Hematopoietic multipotent progenitor cell treated with erythropoietin and hydrocortisone succinate and interleukin-3 and kit ligand, for 4 days (in vitro differentiated cells): Measurements from ENCODE around the gene ARID3B.
"Not testable (repeated sequence)": the region's sequence is repeated elsewhere in the genome, so short reads cannot be mapped to it uniquely, and the experiment has no call there.

ENCODE experiments used
- DNase-seq: peaks from one replicate; pipeline ENCODE4 v3.0.0-alpha.2; 2015

Gene ARID3B

DNA sequence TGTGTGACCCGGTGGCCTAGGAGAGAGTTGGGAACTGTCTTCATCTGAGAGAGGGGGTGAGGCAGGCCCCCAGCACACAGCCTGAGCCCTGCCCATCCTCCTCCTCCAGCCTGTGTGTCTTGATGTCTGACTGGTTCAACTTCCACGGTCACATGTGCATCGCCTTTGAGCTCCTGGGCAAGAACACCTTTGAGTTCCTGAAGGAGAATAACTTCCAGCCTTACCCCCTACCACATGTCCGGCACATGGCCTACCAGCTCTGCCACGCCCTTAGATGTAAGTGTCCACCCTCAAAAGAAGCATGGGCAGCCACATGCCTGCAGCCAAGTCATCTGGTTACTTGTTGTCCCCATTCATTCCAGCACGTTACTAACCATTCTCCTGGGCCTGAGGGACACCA is 84.7 kb downstream of the ARID3B start:
- no peak for DNase-seq

DNA sequence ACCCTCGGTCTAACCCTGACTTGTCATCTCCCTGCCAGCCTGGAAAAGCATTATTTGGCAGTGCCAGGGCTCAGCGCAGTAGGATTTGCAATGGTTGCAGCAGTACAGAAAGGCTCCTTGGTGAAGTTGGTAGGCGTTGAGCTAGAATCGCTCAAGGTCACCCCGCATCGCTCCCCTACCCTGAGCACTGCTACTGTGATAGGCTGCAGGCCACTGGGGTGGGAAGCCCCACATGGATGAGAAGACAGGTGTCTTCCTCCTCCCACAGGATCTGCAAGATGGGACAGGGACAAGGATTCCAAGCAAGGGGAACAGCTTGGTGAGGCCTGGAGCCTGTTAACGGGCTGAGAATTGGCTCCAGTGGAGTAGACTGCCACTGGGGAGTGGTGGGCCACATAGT is 85.3 kb downstream of the ARID3B start:
- DNase-seq, result no peak

DNA sequence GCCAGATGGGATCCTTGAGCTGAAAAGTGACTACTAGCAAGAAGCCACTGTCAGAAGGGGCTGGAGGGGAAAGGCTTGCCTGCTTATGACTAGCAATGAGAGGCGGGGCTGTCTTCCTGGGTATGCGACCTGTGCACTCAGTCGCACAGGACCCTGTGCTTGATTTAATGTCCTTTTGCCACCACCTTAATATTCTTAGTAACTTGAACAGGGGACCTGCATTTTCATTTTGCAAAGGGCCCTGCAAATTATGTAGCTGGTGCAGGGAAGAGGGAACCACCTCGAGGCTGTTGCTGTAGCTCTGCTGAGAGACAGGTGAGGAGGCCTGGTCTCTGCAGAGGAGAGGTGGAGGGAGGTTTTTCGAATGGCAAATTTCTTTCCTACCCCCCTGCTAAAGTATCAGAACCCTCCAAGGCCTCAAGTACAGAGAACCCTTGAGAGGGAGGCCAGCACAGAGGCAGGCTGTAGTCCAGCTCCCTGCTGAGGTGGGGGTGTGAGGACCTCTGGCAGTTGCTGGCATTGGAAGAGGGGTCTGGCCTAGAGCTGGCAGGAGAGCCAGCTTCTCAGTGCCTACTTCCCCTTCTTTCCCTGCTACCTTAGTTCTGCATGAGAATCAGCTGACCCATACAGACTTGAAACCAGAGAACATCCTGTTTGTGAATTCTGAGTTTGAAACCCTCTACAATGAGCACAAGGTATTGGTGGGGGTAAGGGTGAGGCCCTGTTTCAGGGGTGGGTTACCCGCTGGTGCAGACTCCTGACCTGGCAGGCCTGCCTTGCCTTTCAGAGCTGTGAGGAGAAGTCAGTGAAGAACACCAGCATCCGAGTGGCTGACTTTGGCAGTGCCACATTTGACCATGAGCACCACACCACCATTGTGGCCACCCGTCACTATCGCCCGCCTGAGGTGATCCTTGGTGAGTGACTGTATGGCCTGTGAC is 86.0 kb downstream of the ARID3B start:
- peak; percentile 49 for DNase-seq

DNA sequence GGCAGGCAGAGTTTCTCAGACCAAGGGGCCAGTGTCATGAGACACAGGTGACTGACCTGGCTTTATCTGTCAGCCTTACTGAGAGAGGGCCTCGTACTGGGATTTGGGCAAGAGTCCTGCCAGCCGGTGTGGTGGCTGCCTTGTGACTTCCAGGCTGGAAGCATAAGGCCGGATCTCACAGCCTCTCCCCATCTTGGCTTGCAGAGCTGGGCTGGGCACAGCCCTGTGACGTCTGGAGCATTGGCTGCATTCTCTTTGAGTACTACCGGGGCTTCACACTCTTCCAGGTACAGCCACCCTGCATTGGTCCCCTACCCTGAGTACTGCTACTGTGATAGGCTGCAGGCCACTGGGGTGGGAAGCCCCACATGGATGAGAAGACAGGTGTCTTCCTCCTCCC is 86.7 kb downstream of the ARID3B start:
- no peak for DNase-seq

DNA sequence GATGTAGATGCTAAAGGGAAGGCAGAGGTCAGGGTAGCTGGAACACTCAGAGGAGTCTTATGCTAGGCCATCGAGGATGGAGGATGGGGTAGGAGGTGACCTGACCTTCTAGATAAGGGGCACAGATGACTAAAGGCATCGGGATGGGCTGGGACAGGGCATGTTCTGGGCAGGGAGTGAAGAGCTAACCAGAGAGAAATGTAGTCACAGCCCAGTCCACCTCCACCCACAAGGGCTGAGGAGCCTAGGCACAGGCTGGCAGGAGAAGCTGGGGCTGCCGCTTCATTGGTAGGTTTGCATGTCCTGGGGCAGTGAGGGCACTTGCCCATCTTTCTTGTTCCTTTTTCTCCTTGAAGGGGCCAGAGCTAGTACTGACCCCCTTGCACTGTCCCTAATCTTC is 87.2 kb downstream of the ARID3B start:
- no peak for DNase-seq

DNA sequence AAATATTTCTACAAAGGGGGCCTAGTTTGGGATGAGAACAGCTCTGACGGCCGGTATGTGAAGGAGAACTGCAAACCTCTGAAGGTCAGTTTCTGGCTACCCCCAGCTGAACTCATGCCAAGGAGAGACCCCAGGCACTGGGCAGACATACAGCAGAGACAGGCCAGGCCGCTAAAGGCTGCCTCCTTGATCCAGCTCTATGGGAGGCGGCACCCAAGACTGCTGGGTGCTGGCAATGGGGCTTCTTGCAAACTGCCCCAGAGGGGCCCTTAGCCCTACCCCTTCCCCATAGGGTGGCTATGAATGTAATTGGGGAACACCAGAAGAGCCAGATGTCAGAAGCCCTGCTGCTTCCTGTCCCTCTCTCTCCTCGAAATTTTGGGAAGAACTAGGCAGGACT is 87.9 kb downstream of the ARID3B start:
- no peak for DNase-seq

DNA sequence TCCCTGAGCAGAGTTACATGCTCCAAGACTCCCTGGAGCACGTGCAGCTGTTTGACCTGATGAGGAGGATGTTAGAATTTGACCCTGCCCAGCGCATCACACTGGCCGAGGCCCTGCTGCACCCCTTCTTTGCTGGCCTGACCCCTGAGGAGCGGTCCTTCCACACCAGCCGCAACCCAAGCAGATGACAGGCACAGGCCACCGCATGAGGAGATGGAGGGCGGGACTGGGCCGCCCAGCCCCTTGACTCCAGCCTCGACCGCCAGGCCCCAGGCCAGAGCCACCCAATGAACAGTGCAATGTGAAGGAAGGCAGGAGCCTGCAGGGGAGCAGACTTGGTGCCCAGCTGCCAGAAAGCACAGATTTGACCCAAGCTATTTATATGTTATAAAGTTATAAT is 88.7 kb downstream of the ARID3B start:
- not testable (repeated sequence) for DNase-seq

DNA sequence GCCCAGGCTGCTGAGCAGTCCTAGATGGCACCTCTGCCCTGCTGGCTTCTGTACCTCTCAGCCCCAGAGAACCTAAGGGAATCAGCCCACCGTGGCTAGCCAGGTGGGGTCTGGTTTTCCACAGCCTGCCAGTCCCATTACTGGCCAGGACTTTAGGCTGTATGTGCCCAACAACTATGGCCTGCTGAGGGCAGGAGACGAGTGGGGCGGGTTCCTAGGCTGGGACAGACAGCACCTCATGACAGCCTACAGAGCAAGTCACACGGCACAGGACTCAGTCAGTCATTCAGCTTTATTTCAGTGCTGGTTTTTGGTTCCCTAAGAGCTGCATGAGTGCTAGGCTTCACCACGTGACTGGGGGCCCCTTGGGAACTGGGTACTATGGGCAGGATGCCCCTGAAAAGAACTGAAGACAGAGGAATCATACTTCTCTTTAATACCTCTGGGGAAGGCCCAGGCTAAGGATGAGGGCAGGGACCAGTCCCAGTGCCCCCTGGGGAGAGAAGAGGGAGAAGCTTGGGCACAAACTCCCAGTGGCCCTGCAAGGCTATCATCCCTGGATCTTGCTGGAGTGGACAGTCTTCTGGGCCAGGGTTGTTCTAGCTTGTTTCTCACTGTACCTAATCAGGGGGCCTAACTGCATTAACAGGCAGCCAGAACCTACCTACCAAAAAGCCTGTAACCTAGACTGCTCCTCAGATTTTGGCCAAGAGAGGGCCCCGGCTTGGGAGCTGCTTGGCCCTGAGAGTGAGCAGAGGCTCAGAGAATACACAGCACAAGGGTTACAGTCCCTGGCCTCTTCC is 89.5 kb downstream of the ARID3B start:
- DNase-seq, result no peak

DNA sequence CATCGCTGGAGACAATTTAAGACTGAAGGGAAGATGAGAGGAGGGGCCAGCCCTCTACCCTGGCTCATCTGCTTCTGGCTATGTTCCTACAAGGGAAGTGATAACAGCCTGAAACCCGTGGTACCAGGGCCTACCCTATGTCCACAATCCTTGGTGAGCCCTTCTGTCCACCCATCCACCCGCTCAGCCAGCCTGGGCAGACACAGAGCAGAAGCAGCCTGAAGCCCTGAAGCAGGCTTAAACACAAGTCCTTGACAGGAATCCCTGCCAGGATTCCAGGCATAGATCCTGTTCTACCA is 90.0 kb downstream of the ARID3B start:
- no peak for DNase-seq

DNA sequence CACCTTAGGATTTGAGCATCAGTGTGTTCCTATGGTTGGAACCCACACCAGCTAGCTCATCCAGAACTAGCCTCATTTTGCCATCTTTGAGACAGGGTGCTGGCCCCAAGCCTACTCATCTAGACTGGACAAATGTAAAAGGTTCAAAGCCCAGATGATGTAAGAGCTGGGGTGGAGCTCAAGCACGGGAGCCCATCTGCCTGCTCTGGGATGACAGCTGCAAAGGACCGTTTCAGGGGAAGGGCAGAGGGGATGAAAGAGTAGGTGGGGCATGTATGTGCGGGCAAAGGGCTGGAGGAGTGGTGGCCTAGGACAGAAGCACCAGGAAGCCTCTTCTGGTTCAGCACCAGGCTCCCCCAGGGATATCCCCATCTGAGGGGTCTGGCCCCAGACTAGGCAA is 90.4 kb downstream of the ARID3B start:
- no peak for DNase-seq

DNA sequence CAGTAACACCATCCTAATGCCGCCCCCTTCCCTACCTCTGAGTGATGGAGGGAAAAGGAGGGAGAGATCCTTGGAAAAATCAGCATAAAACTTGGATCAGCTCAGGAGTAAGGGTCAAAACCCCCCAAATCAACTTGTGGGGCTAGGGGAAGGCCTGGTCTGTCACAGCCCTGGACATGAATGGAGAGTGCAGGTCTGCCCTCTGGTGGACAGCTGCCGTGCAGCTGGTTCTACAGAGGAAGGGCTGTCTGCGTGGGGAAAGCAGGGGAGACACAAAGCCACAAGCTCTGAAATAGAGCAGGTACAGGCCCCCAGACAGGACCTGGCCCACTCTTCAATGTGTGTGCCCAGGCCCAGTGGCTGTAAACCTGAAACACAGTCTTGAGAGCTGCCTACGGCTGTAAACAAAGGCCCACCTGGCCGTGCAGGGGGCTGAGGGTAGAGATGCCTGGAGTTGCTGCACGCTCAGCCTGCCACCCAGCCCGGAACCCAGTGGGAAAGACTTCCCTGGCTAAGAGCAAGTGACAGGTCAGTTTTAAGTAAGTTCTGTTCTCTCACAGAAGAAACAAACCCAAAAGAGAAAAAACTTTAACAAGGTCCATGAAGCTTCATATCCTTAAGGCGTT is 91.0 kb downstream of the ARID3B start:
- DNase-seq, result peak; percentile 80

DNA sequence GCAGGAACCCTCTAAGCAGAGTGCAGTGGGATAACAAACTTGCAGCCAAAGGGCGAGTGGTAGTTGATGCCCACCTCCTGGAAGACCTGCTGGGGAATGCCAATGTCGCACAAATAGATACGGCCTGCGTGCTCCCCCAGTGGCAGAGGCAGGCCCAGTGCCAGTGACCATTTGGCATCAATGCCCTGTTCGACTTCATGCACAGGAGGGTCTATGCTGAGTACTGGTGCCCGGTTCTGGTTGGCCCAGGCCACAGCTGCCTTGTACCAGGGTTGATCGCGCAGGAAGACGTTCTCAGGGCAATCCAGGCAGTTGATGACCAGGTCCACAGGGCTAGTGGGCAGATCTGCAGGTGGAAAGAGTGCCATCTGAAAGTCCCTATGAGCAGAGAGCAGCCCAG is 91.6 kb downstream of the ARID3B start:
- DNase-seq, result no peak

DNA sequence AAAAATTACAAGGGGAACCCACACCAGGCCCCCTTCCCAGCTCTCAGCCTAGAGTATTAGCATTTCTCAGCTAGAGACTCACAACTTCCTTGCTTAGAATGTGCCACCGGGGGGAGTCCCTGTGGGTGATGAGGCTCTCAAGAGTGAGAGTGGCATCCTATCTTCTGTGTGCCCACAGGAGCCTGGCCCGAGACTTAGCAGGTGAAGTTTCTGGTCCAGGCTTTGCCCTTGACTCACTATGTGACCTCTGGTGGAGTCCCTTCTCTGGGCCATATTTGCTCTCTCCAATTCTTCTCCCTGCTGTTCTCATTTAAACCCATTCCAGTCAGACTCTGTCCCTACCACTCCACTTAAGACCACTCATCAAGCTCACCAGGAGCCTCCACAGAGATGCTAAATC is 92.8 kb downstream of the ARID3B start:
- no peak for DNase-seq

DNA sequence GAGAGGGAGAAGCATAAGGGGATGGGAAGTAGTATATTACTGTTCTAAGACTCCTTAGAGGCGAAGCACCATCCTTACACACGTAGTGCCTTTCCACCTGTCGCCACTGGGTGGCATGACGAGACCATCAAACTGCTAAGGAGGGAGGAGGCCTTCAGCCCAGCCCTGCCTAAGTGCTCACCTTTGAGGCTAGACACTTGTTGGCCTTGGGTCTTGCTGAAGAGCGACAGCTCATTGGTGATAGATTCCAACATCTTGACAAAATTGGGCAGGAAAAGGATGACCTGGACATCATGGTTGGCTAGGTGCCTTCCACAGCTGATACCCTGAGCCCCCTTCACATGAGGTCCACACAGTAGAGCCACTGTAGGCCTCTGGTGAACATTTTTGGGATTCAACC is 94.2 kb downstream of the ARID3B start:
- peak; percentile 88 for DNase-seq

DNA sequence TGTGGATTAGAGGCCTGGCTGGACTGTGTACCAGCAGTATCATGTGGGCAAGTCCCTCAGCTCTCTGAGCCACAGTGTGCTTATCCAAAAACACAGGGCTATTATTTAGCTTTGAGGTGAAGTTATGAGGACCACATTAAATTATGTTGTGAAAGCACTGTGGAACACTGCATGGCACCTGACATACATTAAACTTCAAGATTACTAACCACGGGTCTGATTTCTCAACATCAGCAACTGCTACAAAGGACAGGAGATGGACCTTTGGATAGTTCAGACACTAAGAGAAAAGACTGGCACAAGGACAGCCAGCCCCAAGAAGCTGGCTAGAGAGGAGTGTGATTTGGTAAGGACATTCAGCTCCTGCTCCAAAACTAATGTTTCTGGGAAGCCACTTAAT is 96.0 kb downstream of the ARID3B start:
- peak; percentile 39 for DNase-seq

DNA sequence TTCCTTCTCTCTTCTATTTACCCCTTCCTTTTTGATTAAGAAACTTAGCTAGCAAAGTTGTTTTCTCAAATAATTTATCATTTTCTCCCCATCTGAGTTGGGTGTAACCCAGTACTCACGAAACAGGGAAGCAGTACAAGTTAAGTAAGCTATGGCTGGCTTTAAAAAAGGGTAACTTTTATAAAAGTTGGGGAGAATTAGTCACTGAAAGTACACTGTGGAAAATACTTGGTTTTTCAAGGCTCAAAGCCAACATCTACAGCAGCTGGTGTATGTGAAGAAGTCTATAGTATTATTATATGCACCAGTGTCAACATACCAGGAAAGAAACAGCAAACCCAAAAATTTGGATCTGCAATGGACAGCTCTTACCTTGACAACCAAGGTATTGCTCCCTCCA is 100.1 kb downstream of the ARID3B start:
- peak; percentile 23 for DNase-seq

DNA sequence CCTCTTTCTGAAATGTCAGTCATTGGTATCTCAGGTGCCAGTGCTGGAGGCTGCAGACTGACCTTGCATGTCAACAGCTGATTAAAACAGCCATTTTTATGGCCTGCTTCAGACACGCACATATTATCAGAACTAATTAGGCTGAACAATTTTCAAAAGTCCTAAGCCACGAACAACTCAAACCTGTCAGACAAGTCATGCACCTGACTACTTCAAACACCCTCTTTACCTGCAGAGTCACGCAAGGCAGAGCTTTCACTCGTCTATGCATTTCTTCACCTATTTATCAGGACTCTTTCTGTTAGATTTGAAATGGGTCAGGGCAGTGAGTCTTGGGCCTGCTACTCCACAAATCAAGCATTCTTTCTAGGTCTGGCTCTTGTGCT is 101.3 kb downstream of the ARID3B start:
- no peak for DNase-seq

DNA sequence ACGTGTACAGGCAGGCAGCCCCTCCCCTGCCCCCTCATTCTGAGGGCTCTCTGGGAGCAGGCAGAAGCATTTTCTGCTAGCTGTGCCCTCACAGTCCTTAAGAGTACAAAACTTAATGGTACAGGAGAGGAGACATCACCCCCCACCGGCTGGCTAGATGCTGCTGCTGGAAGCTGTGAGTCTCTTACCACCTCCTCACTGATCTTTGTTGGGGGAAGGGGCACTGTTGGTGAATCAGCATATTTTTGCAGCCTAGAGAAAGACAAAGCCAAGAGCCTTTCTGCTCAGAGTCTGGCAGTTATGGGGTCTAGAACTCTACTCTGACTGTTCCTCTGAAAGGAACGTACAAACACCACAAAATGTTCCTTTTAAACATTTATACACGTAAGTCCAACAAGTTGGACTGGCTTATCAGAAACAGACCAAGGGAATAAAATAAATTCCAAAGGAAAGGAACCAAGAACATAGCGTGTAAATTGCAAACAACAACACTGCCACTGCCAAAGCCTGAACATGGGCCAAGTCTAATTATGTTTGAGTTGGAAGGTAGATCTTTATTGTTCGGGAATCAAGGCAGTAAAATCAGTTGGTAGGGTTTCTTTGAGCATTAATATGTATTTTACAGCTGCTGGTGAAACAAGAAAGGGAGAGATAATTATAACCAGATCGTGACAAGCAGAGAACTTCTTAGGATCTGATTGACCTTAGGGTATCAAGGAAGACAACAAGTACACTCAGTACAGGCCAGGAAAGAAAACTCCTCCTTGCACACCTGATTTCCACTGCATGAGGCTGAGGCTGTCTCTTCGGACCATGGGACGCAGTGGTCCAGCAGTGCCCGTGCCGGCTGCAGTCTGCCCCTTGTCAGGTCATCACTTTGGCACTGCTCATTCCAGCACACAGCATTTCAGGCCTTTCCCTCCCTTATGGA is 102.0 kb downstream of the ARID3B start:
- DNase-seq, result peak; percentile 86

DNA sequence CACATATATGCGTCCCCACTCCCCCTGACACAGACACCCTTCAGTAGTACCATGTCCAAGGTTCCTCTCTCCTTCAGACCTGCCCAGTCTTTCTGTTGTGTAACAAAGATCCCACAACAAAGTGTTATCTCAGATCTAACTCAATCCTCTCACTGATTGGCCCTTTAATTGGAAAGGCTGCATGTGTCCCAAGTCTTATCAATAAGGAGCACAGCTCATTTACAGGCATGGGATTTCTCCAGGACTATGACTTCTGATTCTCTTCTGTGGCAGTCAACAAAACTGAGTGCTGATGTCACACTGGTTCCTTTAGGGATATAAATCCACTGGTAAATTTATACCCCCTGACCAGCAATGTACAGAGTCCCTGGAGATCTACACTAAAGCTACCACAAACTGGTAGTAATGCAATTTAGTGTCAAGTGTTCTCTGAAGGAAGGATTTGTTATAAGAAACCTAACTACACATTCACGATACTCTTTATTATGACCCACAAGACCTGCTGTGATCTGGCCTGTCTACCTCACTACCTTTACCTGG is 102.7 kb downstream of the ARID3B start:
- DNase-seq, result no peak

DNA sequence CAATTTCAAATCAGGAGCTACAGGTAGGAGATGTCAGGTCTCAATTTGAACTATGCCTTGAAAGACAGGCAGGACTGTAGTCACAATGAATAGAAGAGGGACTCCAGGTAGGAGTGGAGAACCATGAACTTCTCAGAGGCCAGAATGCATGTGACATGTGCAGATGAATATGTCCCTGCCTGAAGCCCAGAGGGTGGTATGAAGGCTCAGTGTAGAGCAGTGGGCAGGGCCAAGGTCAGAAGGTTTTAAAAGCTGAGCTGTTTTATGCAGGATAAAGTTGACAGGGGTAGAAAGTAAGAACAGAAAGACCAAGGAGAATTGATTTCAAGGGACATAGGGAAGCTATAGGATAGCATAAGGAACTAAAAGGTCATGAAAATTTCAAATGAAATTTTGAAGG is 105.5 kb downstream of the ARID3B start:
- DNase-seq, result no peak
